Common myeloid progenitor, CD34-positive (primary cell): ENCODE results near the gene MKS1.
A peak's percentile ranks its signal among the peaks of the same experiment; 100 is the strongest.

ENCODE experiments used
- CTCF ChIA-PET: fragments of 350-600 bp; sonication (Branson Sonifier 250); formaldehyde crosslinking; loops from one replicate; lab custom pipeline; 2021; ENCODE audit warnings: antibody characterized with exemption; lab: Charles Lee
- POLR2A ChIA-PET: fragments of 350-600 bp; sonication (Branson Sonifier 250); formaldehyde crosslinking; loops from one replicate; lab custom pipeline; 2021; ENCODE audit warnings: antibody characterized with exemption; lab: Charles Lee
- DNase-seq, 3 donors: peaks; one replicate each; pipeline versions ENCODE4 v3.0.0 to v3.0.0-alpha.2; 2013
- H3K27ac ChIP-seq, 2 experiments: 1 replicate in 1 of 2; 2 replicates in 1 of 2; pipeline ENCODE4 v1.7.0; 2013; ENCODE audit warnings: inconsistent platforms in 2 of 2, low read length in 2 of 2, mild to moderate bottlenecking in 2 of 2, low read depth in 1 of 2, moderate library complexity in 1 of 2; ENCODE audit not compliant: severe bottlenecking in 2 of 2, insufficient read depth in 1 of 2, poor library complexity in 1 of 2
- H3K27me3 ChIP-seq, 5 experiments: replicated peaks in 2 of 5; 1 replicate in 3 of 5; 2 replicates in 2 of 5; pipeline versions ENCODE4 v1.6.1 to v1.7.0; 2013; ENCODE audit warnings: low read length in 4 of 5, mild to moderate bottlenecking in 2 of 5, moderate library complexity in 2 of 5, inconsistent platforms in 1 of 5; ENCODE audit not compliant: insufficient read depth in 5 of 5, control insufficient read depth in 4 of 5
- H3K36me3 ChIP-seq, 4 experiments: 1 replicate in 2 of 4; 2 replicates in 2 of 4; pipeline versions ENCODE4 v1.6.1 to v1.7.0; 2013; ENCODE audit warnings: low read length in 3 of 4, control low read depth in 1 of 4, mild to moderate bottlenecking in 1 of 4; ENCODE audit not compliant: control insufficient read depth in 4 of 4, insufficient read depth in 4 of 4
- H3K4me1 ChIP-seq, 4 experiments: 1 replicate in 3 of 4; 2 replicates in 1 of 4; pipeline versions ENCODE4 v1.6.1 to v1.7.1; 2013; ENCODE audit warnings: low read length in 3 of 4, mild to moderate bottlenecking in 3 of 4, control low read depth in 1 of 4, inconsistent platforms in 1 of 4, moderate library complexity in 1 of 4; ENCODE audit not compliant: control insufficient read depth in 4 of 4, insufficient read depth in 4 of 4; ENCODE audit errors: control extremely low read depth in 1 of 4
- H3K4me3 ChIP-seq, 7 experiments: 1 replicate in 4 of 7; 2 replicates in 3 of 7; pipeline versions ENCODE4 v1.5.1 to v1.7.0; 2013; ENCODE audit warnings: mild to moderate bottlenecking in 7 of 7, low read length in 6 of 7, moderate library complexity in 6 of 7, inconsistent platforms in 2 of 7, low read depth in 2 of 7, control low read depth in 1 of 7; ENCODE audit not compliant: insufficient read depth in 4 of 7, control insufficient read depth in 1 of 7; ENCODE audit errors: extremely low read depth in 1 of 7
- H3K9me3 ChIP-seq, 5 experiments: 1 replicate in 4 of 5; 2 replicates in 1 of 5; pipeline versions ENCODE4 v1.6.1 to v1.7.1; 2013; ENCODE audit warnings: low read length in 4 of 5, mild to moderate bottlenecking in 2 of 5, inconsistent platforms in 1 of 5, low read depth in 1 of 5, moderate library complexity in 1 of 5; ENCODE audit not compliant: control insufficient read depth in 4 of 5, insufficient read depth in 2 of 5; ENCODE audit errors: control extremely low read depth in 1 of 5
- WGBS: methylation state at CpG from one replicate; pipeline ENCODE4 v1.1.5; 2013; ENCODE audit not compliant: insufficient coverage; 5-methylcytosine and 5-hydroxymethylcytosine counted together

Gene MKS1

GRCh38 chr17:58158181-58158580 lies 60.9 kb downstream of the MKS1 start:
- Histone ChIP-seq H3K4me1 (peaks cover 1 to 24% (median 20%) of the 10 kb centered on the region in 4 experiments), H3K4me3 (no peak overlapping the region), H3K27me3 (peaks cover 0 to 2% (median 0%) of the 10 kb centered on the region in 5 experiments), H3K9me3 (no peaks in the 10 kb centered on the region), H3K36me3 (no peaks in the 10 kb centered on the region), H3K27ac (no peak overlapping the region)
- WGBS, result no CpG with 5 or more reads among the region's 2 CpGs
- POLR2A ChIA-PET, result no interaction called here
- CTCF ChIA-PET, result interaction anchor here (2.3 kb wide), 1 partner anchor 35 kb away, joined by 7 read pairs; no protein-coding TSS in a partner anchor
- no peak for DNase-seq

- under 1% methylated on average over 49 of the region's 65 CpGs for WGBS
- H3K4me1 ChIP-seq, result peaks cover 5 to 34% (median 29%) of the 10 kb centered on the region in 4 experiments
- H3K36me3 ChIP-seq, result no peaks in the 10 kb centered on the region
- ChIA-PET CTCF (interaction anchor here (0.7 to 2.3 kb wide), 3 partner anchors 12 to 43 kb away, joined by 3 to 7 read pairs (median 3); no protein-coding TSS in a partner anchor), POLR2A (interaction anchor here (0.7 to 1.7 kb wide), 2 partner anchors 80 to 150 kb away, joined by 3 to 6 read pairs; partner anchors contain the start of gene SRSF1)
- H3K9me3 ChIP-seq, result no peaks in the 10 kb centered on the region
- DNase-seq, result peak; percentile 49 to 79 (median 71)
- H3K4me3 ChIP-seq, result peak overlapping the region; percentile 50 to 81 (median 62)
- H3K27me3 ChIP-seq, result no peaks in the 10 kb centered on the region
- peak overlapping the region in 1 of 2 experiments; percentile 30 for H3K27ac ChIP-seq
Measured at GRCh38 chr17:58156839-58157803, 61.9 kb downstream of the MKS1 start.
